Neutrophil (primary cell): ENCODE measurements around the gene CPZ.

Experiments used
- H3K27ac ChIP-seq: fragments of 200-600 bp; sonication (generic); 2 replicates; pipeline ENCODE4 v1.5.1; 2016; ENCODE audit warnings: mild to moderate bottlenecking, moderate library complexity
- H3K27me3 ChIP-seq: fragments of 200-600 bp; sonication (generic); 2 replicates; pipeline ENCODE4 v1.6.0; 2016; ENCODE audit warnings: mild to moderate bottlenecking
- H3K36me3 ChIP-seq: fragments of 200-600 bp; sonication (generic); 2 replicates; pipeline ENCODE4 v1.5.1; 2017
- H3K4me1 ChIP-seq, 2 experiments: fragments of 200-600 bp in 1 of 2; sonication (generic) in 1 of 2; 1 replicate in 1 of 2; 2 replicates in 1 of 2; pipeline versions ENCODE4 v1.5.1 to v1.6.1; 2013 to 2016; ENCODE audit warnings: low read depth in 1 of 2, low read length in 1 of 2, mild to moderate bottlenecking in 1 of 2, moderate library complexity in 1 of 2; ENCODE audit not compliant: control insufficient read depth in 1 of 2, insufficient read depth in 1 of 2
- H3K4me3 ChIP-seq, 2 experiments: fragments of 200-600 bp in 1 of 2; sonication (generic) in 1 of 2; 1 replicate in 1 of 2; 2 replicates in 1 of 2; pipeline ENCODE4 v1.5.1; 2013 to 2016; ENCODE audit warnings: low read depth in 1 of 2, low read length in 1 of 2, mild to moderate bottlenecking in 1 of 2, moderate library complexity in 1 of 2
- H3K9me3 ChIP-seq: fragments of 200-600 bp; sonication (generic); 2 replicates; pipeline ENCODE4 v1.5.1; 2016
- TF ChIP-seq, protein P1 (sequence below): fragments of 200-600 bp; sonication (generic); IDR thresholded peaks from 2 replicates; pipeline ENCODE4 v1.5.1; 2016; ENCODE audit warnings: antibody characterized with exemption

The CPZ gene

DNA sequence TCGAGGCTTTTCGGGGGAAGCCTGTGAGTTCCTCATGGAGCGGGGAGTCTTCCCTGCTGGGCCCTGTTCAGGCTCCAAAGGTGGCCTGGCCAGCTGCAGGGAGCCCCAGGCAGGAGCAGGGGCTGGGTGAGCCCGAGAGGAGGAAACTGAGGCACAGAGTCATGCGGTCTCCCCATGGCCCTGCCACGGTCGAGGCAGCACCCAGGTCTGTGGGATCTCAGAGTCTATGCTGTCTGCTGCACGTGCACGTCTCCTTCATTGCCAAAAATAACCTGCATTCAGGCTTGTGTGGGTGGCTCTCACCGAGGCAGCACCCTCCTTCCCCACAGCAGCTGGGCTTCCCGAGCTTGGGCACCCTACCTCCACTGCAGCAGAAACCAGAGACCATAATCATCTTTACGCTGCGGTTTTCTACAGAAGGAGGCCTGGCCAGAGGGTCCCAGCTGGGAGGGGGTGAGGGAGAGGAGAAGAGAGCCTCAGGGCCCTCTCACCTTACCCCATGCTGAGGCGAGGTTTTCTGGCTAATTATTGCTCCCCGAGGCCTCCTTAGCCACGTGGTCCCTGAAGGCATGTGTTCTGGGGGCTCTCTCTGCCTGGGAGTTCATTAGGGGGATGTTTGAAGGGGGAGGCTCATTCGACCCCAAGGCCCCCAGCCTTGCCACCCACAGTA lies 64.3 kb downstream of the CPZ start:
- H3K4me1 ChIP-seq, result no peaks in the 10 kb centered on the region
- H3K9me3 ChIP-seq, result no peaks in the 10 kb centered on the region
- no peak overlapping the region for H3K4me3 ChIP-seq
- H3K27ac ChIP-seq, result no peak overlapping the region
- no peaks in the 10 kb centered on the region for H3K36me3 ChIP-seq
- H3K27me3 ChIP-seq, result peaks cover 15% of the 10 kb centered on the region
- TF ChIP-seq, protein P1, sequence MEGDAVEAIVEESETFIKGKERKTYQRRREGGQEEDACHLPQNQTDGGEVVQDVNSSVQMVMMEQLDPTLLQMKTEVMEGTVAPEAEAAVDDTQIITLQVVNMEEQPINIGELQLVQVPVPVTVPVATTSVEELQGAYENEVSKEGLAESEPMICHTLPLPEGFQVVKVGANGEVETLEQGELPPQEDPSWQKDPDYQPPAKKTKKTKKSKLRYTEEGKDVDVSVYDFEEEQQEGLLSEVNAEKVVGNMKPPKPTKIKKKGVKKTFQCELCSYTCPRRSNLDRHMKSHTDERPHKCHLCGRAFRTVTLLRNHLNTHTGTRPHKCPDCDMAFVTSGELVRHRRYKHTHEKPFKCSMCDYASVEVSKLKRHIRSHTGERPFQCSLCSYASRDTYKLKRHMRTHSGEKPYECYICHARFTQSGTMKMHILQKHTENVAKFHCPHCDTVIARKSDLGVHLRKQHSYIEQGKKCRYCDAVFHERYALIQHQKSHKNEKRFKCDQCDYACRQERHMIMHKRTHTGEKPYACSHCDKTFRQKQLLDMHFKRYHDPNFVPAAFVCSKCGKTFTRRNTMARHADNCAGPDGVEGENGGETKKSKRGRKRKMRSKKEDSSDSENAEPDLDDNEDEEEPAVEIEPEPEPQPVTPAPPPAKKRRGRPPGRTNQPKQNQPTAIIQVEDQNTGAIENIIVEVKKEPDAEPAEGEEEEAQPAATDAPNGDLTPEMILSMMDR, result no peak

DNA sequence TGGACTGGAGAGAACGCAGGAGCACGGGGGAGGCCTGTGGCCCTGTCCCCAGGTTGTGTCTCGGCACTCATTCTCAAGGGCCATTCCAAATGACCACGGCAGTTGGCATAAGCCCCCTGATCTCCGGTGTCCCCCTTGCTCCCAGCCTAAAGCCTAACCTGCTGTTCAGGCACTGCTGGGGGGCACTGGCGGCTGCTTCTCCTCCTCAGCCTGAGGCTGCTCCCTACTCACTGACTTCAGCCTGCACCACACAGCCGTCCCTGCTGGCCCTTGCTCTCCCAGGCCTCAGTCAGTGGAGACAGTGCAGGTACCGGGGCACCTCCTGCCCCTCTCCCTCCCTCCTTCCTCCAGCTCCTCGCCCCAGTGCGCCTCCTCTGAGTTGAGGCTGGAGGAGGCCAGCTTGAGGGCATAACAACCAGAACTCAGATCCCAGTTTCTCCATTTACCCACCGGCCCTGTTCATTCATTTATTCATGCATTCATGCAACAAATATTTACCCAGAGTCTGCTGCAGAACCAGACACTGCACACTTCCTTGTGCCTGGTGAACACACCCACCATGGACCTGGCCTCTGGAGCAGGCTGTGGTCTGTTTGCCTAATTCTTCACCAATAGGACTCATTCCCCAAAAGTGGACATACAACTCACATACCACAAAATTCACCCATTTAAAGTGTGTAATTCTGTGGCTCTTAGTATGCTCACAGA lies 65.0 kb downstream of the CPZ start:
- Histone ChIP-seq H3K4me1 (no peaks in the 10 kb centered on the region), H3K4me3 (no peak overlapping the region), H3K36me3 (no peaks in the 10 kb centered on the region), H3K27me3 (peaks cover 16% of the 10 kb centered on the region), H3K27ac (no peak overlapping the region), H3K9me3 (no peaks in the 10 kb centered on the region)
- TF ChIP-seq, protein P1, result no peak

DNA sequence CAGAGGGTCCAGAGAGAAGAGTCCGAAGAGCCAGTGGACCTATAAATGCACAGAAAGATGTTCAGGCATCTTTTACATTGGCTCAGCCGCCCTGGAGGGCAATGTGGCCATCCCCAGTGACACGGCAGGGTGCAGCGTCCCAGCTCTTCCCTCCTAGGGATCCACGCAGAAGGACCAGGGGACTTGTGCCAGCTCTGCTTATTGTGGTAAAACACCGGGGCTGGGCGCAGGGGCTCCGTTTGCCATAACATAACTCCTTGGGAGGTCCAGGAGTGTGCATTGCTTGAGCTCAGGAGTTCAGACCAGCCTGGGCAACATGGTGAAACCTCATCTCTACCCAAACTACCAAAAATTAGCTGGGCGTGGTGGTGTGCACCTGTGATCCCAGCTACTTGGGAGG lies 70.2 kb downstream of the CPZ start:
- no peak overlapping the region for H3K4me3 ChIP-seq
- no peaks in the 10 kb centered on the region for H3K9me3 ChIP-seq
- no peak overlapping the region for H3K27ac ChIP-seq
- TF ChIP-seq, protein P1, result no peak
- H3K36me3 ChIP-seq, result no peaks in the 10 kb centered on the region
- peaks cover 29% of the 10 kb centered on the region for H3K27me3 ChIP-seq
- H3K4me1 ChIP-seq, result no peaks in the 10 kb centered on the region

DNA sequence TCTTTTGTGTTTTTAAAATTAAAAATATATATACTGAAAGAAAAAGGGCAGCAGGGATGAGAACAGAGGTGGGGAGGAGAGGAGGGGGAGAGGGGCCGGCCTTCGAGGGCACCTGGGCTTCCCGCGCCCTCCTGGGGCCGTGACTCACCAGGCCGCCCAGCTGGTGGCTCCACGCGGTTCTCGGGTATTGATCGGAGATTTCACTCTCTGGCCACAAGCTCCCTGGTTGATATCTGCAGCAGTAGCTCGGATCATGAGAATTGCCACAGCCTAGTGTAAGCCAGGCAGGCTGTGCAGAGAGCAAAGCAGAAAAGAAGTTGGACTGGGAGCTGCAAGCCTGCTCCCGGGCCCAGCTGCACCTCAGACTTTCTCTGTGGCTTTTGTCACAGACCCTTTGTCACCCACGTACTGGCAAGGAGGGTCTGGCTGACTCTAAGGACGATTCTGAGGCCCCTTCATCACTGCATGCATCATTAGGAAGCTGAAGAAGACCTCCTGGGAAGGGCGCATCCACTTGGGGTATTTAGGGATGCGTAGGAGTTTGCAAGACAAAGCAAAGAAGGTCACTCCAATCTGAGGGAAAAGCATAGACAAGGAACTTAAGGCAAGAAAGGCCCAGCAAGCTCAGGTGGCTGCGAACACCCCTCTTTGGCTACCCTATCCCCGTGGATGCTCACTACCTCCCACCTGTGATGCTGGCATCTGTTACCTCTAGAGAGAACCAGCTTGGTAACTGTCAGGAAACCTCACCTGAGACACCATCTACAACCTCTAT lies 71.7 kb downstream of the CPZ start:
- H3K9me3 ChIP-seq, result no peaks in the 10 kb centered on the region
- no peak overlapping the region for H3K4me3 ChIP-seq
- peaks cover 32% of the 10 kb centered on the region for H3K27me3 ChIP-seq
- H3K27ac ChIP-seq, result no peak overlapping the region
- TF ChIP-seq, protein P1, result no peak
- H3K36me3 ChIP-seq, result no peaks in the 10 kb centered on the region
- H3K4me1 ChIP-seq, result no peaks in the 10 kb centered on the region

DNA sequence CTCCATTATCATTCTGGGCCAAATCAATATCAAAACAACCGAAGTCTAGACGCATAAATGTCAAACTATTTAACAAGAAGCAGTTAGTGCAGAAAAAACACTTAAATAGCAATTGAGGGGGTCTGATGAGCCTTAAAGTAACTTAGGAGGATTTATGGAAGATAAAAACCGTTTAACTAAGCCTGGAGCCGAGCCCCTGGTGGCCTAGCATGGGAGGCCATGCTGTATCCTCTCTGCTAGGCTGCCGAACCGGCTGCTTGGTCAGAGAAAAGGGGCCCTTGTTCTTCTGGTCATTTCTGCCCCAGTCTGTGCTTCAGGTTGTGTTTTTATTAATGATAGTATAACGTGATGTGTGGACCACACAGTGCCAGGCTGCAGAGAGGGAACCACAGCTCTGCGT lies 72.4 kb downstream of the CPZ start:
- Histone ChIP-seq H3K9me3 (no peaks in the 10 kb centered on the region), H3K27ac (no peak overlapping the region), H3K27me3 (peaks cover 38% of the 10 kb centered on the region), H3K36me3 (no peaks in the 10 kb centered on the region), H3K4me3 (no peak overlapping the region), H3K4me1 (no peaks in the 10 kb centered on the region)
- TF ChIP-seq, protein P1, result no peak
